GM12892 (cell line): ENCODE data around the gene PDXDC1.
"Not testable (repeated sequence)": the region's sequence is repeated elsewhere in the genome, so short reads cannot be mapped to it uniquely, and the experiment has no call there.

Source experiments
- POLR2A ChIP-seq: IDR thresholded peaks from 2 replicates; pipeline ENCODE4 v1.6.1; 2011; ENCODE audit warnings: low read depth, low read length, control low read depth
- POLR2AphosphoS5 ChIP-seq: IDR thresholded peaks from 2 replicates; pipeline ENCODE4 v1.6.1; 2011; ENCODE audit warnings: low read depth, low read length, control low read depth

DNA sequence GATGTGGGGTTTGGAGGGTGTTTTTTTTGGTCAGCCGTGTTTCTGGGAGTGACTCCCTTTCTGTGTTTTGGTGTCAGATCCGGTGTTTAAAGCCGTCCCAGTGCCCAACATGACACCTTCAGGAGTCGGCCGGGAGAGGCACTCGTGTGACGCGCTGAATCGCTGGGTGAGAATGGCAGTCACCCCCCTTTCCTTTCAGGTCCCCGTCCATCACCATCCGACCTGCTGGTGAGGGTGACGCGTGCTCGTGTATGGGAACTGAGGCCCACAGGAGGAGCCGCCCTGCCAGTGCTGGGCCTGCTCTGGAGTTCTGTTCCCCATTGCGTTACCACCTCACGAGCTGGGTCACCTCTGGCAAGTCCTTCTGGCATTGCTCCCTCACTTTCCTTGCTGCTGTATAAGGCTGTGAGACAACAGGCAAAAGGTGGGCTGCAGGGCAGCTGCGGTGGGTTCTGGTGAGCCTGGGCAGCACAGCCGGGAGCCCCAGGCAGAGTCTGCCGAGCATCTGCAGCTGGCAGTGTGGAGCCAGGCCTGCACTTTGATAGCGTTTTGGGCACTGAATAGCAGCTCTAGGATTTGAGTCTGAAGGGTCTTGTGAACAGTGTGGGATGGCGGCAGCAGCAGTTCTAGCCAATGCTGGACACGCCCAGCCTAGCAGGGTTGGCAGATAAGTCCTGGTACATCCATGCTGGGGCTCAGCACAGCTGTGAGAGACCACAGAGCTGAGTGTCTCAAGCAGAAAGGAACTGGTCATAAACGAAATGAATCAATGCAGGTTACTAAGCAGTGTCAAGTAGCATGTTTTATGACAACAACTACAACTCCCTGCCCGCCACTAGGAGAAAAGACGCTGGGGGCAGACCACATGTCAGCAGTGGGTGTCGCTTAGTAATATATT lies 54.2 kb downstream of the PDXDC1 start:
- not testable (repeated sequence) for TF ChIP-seq POLR2A, POLR2AphosphoS5
